Type B pancreatic cell (in vitro differentiated cells): Measurements from ENCODE around the gene PRR12. TPM values are rescaled to one million over a fixed set of nuclear protein-coding genes. Genes with fewer than 3 reads are reported as not detected.
A peak's percentile ranks its signal among the peaks of the same experiment; 100 is the strongest.

Source experiments
- DNase-seq: peaks from one replicate; pipeline ENCODE4 v3.0.0; 2021; ENCODE audit warnings: mixed read lengths; ENCODE audit not compliant: unreplicated experiment; ENCODE audit errors: extremely low spot score
- H3K27ac Mint-ChIP-seq: 2 replicates; pipeline ENCODE4 v1.8.0; 2021; ENCODE audit warnings: mild to moderate bottlenecking, mixed read lengths
- H3K27me3 Mint-ChIP-seq: 2 replicates; pipeline ENCODE4 v1.8.0; 2021; ENCODE audit warnings: mixed read lengths
- H3K36me3 Mint-ChIP-seq: 2 replicates; pipeline ENCODE4 v1.8.0; 2021; ENCODE audit warnings: mixed read lengths
- H3K4me1 Mint-ChIP-seq: one replicate; pipeline ENCODE4 v1.8.0; 2021; ENCODE audit warnings: mixed read lengths; ENCODE audit not compliant: unreplicated experiment
- H3K4me3 Mint-ChIP-seq: 2 replicates; pipeline ENCODE4 v1.8.0; 2021; ENCODE audit warnings: mild to moderate bottlenecking, mixed read lengths
- H3K9me3 Mint-ChIP-seq: 2 replicates; pipeline ENCODE4 v1.8.0; 2021; ENCODE audit warnings: mixed read lengths
- total RNA-seq: library from RNA; stranded (reverse); gene quantifications from 2 replicates; pipeline ENCODE4 v1.2.1, GENCODE V29; 2021; ENCODE audit warnings: low replicate concordance
- TF ChIP-seq, protein P1 (sequence below): fragments of 200-600 bp; sonication (generic); conservative IDR thresholded peaks from 2 replicates; pipeline ENCODE4 v1.5.0; 2021; ENCODE audit warnings: antibody characterized with exemption, mild to moderate bottlenecking

The PRR12 gene
- total RNA-seq, 1 donor from 2014 or later, result 40.0 TPM

GRCh38 chr19:49660338-49660961 is 69.5 kb downstream of the PRR12 start:
- Mint-ChIP-seq H3K27ac (peak overlapping the region; percentile 48), H3K36me3 (peaks cover 9% of the 10 kb centered on the region), H3K27me3 (no peaks in the 10 kb centered on the region), H3K4me3 (no peak overlapping the region), H3K4me1 (peaks cover 7% of the 10 kb centered on the region), H3K9me3 (no peaks in the 10 kb centered on the region)
- no peak for DNase-seq
- TF ChIP-seq, protein P1, sequence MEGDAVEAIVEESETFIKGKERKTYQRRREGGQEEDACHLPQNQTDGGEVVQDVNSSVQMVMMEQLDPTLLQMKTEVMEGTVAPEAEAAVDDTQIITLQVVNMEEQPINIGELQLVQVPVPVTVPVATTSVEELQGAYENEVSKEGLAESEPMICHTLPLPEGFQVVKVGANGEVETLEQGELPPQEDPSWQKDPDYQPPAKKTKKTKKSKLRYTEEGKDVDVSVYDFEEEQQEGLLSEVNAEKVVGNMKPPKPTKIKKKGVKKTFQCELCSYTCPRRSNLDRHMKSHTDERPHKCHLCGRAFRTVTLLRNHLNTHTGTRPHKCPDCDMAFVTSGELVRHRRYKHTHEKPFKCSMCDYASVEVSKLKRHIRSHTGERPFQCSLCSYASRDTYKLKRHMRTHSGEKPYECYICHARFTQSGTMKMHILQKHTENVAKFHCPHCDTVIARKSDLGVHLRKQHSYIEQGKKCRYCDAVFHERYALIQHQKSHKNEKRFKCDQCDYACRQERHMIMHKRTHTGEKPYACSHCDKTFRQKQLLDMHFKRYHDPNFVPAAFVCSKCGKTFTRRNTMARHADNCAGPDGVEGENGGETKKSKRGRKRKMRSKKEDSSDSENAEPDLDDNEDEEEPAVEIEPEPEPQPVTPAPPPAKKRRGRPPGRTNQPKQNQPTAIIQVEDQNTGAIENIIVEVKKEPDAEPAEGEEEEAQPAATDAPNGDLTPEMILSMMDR, result no peak

- no peak for DNase-seq
- no peaks in the 10 kb centered on the region for H3K27me3 Mint-ChIP-seq
- H3K9me3 Mint-ChIP-seq, result no peaks in the 10 kb centered on the region
- H3K4me3 Mint-ChIP-seq, result no peak overlapping the region
- H3K4me1 Mint-ChIP-seq, result peaks cover 16% of the 10 kb centered on the region
- TF ChIP-seq, protein P1, result no peak
- H3K27ac Mint-ChIP-seq, result no peak overlapping the region
- peaks cover 9% of the 10 kb centered on the region for H3K36me3 Mint-ChIP-seq
These were observed 71.0 kb downstream of the PRR12 start for GRCh38 chr19:49662011-49662410.

DNA sequence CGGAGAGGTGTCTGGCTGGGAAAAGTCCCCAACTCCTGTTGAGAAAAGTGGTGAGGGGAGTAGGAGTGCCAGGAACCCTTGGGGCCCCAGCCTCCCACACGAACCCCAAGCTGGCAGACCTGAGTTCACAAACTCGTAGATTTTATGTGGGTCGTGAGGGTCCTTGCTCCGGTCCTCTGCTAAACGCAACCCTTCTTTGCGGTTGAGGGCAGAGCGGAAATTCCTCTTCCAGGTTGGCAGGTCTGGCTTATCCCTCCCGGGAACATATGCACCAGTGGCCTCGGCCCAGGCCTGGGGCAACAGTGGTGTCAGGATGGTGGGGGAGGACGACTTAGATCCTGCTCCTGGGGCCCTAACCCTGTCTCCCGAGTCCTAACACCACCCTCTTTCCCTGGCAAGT is 72.2 kb downstream of the PRR12 start:
- Mint-ChIP-seq H3K27me3 (no peaks in the 10 kb centered on the region), H3K4me1 (peaks cover 22% of the 10 kb centered on the region), H3K9me3 (no peaks in the 10 kb centered on the region), H3K27ac (peak overlapping the region; percentile 97), H3K36me3 (peaks cover 6% of the 10 kb centered on the region), H3K4me3 (peak overlapping the region; percentile 34)
- TF ChIP-seq, protein P1, result no peak
- no peak for DNase-seq

DNA sequence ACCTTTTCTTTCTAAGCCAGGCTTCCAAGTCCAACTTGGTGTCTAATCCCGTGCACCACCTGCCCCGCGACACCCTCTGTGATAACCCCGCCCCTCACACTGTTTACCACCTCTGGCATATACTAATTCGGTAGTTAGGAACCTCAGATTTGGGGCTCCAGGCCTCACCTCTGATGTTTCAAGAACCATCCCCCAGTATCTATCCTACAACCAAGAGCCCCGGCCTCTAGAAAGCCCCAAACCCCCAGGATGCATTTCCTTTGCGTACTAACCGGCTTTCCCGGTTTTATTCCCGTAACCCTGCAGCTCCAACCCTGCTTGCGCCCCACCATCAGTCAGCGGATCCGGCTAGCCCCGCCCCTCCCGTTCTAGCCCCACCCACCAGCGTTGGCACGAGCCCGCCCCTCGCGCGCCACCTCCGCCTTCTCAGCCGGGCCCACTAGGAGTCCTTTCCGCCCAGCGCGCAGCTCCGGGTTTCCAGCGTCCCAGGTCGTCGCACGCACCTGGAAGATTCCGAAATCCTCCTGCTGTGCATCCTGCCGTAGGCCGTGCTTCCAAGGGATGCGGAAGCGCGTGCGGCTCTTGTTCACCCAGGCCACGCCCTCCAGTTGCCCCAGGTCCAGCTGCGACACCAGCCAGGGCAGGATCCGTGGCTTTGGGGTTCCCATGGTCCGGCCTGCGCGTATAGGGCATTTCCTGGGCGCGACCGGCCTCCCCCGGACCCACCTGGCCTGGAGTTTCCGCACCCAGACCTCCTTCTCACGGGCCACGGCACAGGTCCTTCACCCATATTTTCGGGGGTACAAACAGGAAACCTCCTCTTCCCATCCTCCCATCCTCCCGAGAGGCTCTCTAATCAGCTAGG is 73.4 kb downstream of the PRR12 start:
- H3K27me3 Mint-ChIP-seq, result no peaks in the 10 kb centered on the region
- peak; percentile 88 for DNase-seq
- peaks cover 6% of the 10 kb centered on the region for H3K36me3 Mint-ChIP-seq
- TF ChIP-seq, protein P1, result peak; percentile 53
- H3K4me3 Mint-ChIP-seq, result peak overlapping the region; percentile 99
- H3K4me1 Mint-ChIP-seq, result peaks cover 22% of the 10 kb centered on the region
- H3K9me3 Mint-ChIP-seq, result no peaks in the 10 kb centered on the region
- H3K27ac Mint-ChIP-seq, result peak overlapping the region; percentile 97

DNA sequence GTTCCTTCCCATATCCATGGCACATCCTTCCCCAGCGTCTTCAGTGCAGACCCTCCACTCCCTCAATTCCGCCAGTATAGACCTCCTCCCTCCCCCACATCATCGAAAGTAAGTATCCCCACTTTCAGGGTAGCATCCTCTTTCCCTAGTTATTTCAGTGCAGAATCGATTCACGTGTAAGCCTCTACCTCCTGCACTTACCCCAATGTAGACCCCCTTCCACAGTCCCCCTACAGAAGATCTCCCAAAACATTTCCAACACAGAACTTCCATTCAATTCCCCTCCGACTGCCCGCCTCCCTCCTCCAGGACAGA is 74.0 kb downstream of the PRR12 start:
- no peak for DNase-seq
- Mint-ChIP-seq H3K27ac (peak overlapping the region; percentile 97), H3K9me3 (no peaks in the 10 kb centered on the region), H3K4me1 (peaks cover 22% of the 10 kb centered on the region), H3K4me3 (peak overlapping the region; percentile 99), H3K36me3 (peaks cover 9% of the 10 kb centered on the region), H3K27me3 (no peaks in the 10 kb centered on the region)
- TF ChIP-seq, protein P1, result no peak
